Cortex of kidney (tissue), 1 donor: Measurements from ENCODE around the gene COQ2.

ENCODE experiments used
- DNase-seq: peaks from one replicate; lab custom pipeline; 2025; lab: John Stamatoyannopoulos, UW

Gene COQ2

DNA sequence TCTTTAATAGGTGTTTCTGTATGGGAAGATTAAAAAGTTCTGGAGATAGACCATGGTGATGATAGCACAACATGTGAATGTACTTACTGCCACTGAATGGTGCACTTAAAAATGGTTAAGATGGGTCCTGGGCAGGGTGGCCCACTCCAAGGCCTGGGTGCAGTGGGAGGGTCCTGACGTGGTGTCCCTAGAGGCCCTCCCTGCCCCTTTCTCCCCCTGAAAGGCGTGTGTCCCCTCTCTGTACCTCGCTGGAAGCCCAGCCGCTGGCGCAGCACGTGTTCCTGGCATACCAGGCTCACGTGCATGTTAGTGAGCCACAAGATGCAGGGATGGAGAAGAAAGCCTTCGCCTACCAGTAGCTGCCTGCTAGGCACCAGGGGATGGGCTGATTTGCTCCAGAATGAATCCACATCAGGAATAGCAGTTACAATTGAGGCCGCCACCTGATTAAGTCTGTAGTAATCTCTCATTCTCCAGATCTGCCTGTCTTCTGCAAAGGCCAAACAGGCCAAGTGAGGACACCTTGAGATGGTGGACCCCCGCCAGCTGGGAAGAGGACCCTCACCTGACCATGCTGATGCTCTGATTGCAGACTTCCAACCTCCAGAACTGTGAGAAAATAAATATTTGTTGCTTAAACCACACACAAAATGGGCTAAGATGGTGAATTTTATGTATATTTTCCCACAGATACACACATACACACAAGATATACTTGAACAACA is 67.5 kb downstream of the COQ2 start:
- DNase-seq, result no peak

DNA sequence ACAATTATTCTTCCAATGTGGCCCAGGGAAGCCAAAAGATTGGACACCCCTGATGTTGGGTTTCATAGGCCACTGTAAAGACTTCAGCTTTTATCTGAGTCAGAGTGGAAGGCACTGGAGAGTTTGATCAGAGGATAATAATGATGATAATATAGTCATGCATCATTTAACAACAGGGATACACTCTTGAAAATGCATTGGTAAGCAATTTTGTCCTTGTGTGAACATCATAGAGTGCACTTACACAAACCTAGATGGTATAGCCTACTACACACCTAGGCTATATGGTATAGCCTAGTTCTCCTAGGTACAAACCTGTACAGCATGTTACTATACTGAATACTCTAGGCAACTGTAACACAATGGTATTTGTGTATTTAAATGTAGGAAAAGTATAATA is 70.5 kb downstream of the COQ2 start:
- DNase-seq, result no peak
